ENCODE results near the gene NCKAP5L. TPM values are rescaled to one million over a fixed set of nuclear protein-coding genes. Genes with fewer than 3 reads are reported as not detected.
A peak's percentile ranks its signal among the peaks of the same experiment; 100 is the strongest.
"Not testable (repeated sequence)": the region's sequence is repeated elsewhere in the genome, so short reads cannot be mapped to it uniquely, and the experiment has no call there.

The NCKAP5L gene
- total RNA-seq, 1 donor from 2014 or later: 3.8 TPM

GRCh38 chr12:49855890-49856289, 27.7 kb upstream of the NCKAP5L start:
- H3K4me3 Mint-ChIP-seq; DNase-seq (ENCODE audit: low spot score); intact Hi-C loops (cut with micrococcal nuclease); H3K36me3 Mint-ChIP-seq (ENCODE audit: low read depth); H3K27ac Mint-ChIP-seq; H3K9me3 Mint-ChIP-seq; H3K4me1 Mint-ChIP-seq (ENCODE audit: low read depth): not testable (repeated sequence)
- H3K27me3 Mint-ChIP-seq (ENCODE audit: insufficient read depth): peaks cover 14% of the 10 kb centered on the region

DNA sequence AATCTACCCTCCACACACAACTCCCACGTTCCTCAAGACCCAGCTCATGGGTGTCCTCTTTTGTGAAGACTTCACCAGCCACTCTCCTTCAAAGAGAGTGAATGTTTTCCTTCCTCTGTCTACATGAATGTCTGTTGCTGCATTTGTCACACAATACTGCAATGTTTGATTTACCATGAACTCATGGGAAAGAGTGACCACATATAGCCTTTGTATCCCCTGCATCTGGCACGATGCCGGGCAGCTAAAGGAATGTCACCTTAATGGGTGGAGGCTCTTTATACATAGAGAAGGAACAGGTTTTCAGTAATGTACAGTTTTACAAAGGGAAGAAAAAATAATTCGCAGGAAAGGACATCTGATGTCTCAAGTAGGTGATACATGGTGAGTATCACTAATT, 26.8 kb upstream of the NCKAP5L start:
- peaks cover 6% of the 10 kb centered on the region for H3K4me1 Mint-ChIP-seq (ENCODE audit: low read depth)
- H3K4me3 Mint-ChIP-seq: no peak overlapping the region
- intact Hi-C loops (cut with micrococcal nuclease): no loop called here
- DNase-seq (ENCODE audit: low spot score): no peak
- H3K9me3 Mint-ChIP-seq: no peaks in the 10 kb centered on the region
- H3K27ac Mint-ChIP-seq: no peak overlapping the region
- H3K27me3 Mint-ChIP-seq (ENCODE audit: insufficient read depth): peaks cover 14% of the 10 kb centered on the region
- no peaks in the 10 kb centered on the region for H3K36me3 Mint-ChIP-seq (ENCODE audit: low read depth)

DNA sequence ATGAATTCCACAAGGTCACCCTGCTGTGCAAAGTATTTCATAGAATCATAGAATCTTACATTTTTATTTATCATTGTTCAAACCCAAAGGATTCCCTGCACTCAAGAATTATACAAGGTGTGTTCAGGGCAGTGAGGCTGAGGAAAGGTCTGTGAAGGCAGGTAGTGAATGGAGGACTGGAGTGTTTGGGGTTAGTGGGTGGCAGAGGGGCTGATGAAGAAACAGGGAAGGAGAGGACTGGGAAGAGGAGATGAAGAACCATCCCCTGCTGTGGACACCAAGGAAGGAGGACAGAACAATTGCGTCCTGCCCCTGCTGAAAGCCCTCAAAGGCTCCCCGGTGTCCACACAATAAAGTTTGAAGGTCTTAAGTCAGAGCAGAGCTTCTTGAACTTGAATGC, 25.5 kb upstream of the NCKAP5L start:
- intact Hi-C loops (cut with micrococcal nuclease): no loop called here
- Mint-ChIP-seq H3K36me3 (ENCODE audit: low read depth) (no peaks in the 10 kb centered on the region), H3K4me3 (no peak overlapping the region), H3K4me1 (ENCODE audit: low read depth) (peaks cover 6% of the 10 kb centered on the region), H3K27me3 (ENCODE audit: insufficient read depth) (peaks cover 22% of the 10 kb centered on the region), H3K27ac (no peak overlapping the region), H3K9me3 (no peaks in the 10 kb centered on the region)
- no peak for DNase-seq (ENCODE audit: low spot score)

DNA sequence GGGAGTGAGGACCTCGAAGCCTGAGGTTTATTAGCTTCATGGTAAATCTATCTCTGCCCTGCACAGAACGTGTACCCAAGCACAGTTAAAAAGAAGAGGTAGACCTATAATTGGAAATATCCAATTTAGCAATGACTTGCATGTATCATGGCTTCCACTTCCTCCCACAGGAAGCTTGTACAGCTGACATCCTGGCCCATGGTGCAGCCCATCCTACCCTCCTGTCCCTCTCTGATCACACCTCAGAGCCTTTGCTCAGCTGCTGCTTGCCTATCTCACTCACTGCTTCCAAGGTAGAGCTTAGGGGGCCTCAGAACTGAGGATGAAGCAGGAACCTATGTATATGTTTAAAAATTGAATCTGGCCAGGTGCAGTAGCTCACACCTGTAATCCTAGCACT, 18.9 kb upstream of the NCKAP5L start:
- Mint-ChIP-seq H3K36me3 (ENCODE audit: low read depth) (no peaks in the 10 kb centered on the region), H3K9me3 (peaks cover 8% of the 10 kb centered on the region), H3K4me1 (ENCODE audit: low read depth) (peaks cover 27% of the 10 kb centered on the region), H3K27ac (no peak overlapping the region), H3K4me3 (no peak overlapping the region), H3K27me3 (ENCODE audit: insufficient read depth) (peaks cover 12% of the 10 kb centered on the region)
- intact Hi-C loops (cut with micrococcal nuclease): no loop called here
- DNase-seq (ENCODE audit: low spot score): no peak

DNA sequence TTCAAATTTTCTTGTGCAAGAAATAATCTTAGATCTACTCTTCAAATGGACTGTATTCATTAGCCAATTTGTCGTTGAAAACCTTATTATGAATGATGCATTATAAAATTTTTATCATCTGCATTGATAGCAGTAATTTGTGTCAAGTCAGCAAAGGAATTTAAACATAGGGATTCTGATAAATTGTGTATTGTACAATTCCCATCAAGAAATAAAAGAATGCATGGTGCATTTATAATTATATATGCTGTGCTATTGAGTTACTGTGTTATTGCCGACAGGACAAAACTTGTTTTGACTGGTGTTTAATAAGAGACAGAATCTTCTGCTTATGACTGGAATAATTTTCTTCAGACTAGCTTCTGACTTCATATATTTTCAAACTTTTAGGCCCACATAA, 17.8 kb upstream of the NCKAP5L start:
- Mint-ChIP-seq H3K27me3 (ENCODE audit: insufficient read depth) (peaks cover 10% of the 10 kb centered on the region), H3K4me3 (no peak overlapping the region), H3K4me1 (ENCODE audit: low read depth) (peaks cover 34% of the 10 kb centered on the region), H3K27ac (no peak overlapping the region), H3K36me3 (ENCODE audit: low read depth) (no peaks in the 10 kb centered on the region), H3K9me3 (peaks cover 8% of the 10 kb centered on the region)
- intact Hi-C loops (cut with micrococcal nuclease): no loop called here
- no peak for DNase-seq (ENCODE audit: low spot score)

DNA sequence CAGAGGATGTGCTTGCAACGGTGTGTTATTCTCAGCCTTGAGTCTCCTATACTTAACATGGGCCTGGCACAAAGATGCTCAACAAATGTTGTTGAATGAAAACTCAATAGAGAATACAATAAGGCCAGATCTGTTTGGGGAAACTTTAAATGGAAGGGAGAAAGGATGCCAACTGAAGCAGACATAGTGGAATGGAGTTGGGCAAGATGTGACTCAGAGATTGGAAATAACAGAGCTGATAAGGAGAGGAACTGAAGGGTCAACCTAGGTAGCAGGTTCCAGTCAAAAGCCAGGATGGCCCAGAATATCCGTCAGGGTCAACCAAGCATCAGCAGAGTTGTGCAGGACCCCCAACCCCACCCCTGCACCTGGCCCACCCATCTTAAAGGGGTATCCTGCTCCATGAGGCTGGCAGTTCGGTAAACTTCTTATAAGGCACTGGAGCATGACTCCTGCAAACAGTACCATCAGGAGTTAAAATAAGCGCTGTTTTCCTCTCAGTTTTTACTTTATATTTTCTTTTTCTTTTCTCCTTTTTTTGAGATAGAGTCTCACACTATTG, 15.7 kb upstream of the NCKAP5L start:
- peak overlapping the region; percentile 91 for H3K4me3 Mint-ChIP-seq
- intact Hi-C loops (cut with micrococcal nuclease): loop anchor here (1.0 to 5.0 kb wide), 5 partner anchors 103 to 277 kb away; partner anchors contain the start of genes MCRS1, PRPF40B, RACGAP1 and TMBIM6
- DNase-seq (ENCODE audit: low spot score): no peak

GRCh38 chr12:49843411-49843810, 15.2 kb upstream of the NCKAP5L start:
- no peak for DNase-seq (ENCODE audit: low spot score)
- Mint-ChIP-seq H3K4me1 (ENCODE audit: low read depth) (peaks cover 29% of the 10 kb centered on the region), H3K27ac (peak overlapping the region; percentile 84), H3K27me3 (ENCODE audit: insufficient read depth) (peaks cover 1% of the 10 kb centered on the region), H3K9me3 (peaks cover 8% of the 10 kb centered on the region), H3K36me3 (ENCODE audit: low read depth) (no peaks in the 10 kb centered on the region), H3K4me3 (peak overlapping the region; percentile 91)
- intact Hi-C loops (cut with micrococcal nuclease): loop anchor here (1.0 to 5.0 kb wide), 5 partner anchors 102 to 276 kb away; partner anchors contain the start of genes MCRS1, PRPF40B, RACGAP1 and TMBIM6

More for the DNA sequence above, 15.7 kb upstream of the NCKAP5L start:
- Mint-ChIP-seq H3K9me3 (peaks cover 8% of the 10 kb centered on the region), H3K36me3 (ENCODE audit: low read depth) (no peaks in the 10 kb centered on the region), H3K27ac (no peak overlapping the region), H3K27me3 (ENCODE audit: insufficient read depth) (peaks cover 4% of the 10 kb centered on the region), H3K4me1 (ENCODE audit: low read depth) (peaks cover 29% of the 10 kb centered on the region)

DNA sequence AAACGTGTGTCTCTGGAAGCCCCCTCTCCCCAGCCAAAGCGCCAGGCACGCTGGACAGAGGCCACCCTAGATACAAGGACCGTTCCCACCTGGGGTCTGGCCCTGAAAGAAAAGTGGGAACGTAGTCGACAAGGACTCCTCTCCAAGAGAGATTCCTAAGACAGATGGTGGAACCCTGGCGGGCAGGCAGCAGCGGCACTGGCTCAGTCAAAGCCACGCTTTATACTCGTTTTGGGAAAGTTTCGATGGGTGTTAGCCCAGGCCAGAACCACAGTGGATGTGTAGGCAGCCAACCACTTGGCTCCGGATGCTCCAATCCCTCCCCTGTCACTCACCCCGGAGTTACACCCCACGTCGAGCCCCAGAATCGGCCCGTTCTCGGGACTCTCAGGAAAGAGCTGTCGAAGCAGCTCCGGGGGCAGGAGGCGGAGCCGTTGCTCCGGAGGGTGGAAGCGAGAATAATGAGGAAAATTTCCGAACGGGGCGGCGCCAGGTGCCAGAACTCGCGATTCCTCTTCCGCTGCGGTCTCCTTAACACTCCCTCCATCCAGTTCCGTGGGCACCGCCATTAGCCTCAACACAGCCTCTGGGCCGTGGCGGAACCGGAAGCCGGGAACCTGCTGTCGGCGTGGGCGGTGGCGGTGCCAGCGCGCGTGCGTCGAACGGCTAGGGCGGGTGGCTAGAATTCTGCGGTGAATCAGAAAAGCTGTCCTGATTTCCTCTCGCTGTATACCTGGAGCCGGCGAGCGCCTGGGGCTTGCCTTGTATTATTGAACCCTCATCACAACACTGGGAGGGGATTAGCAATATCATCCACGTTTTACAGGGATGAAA, 14.5 kb upstream of the NCKAP5L start, which contains the start of gene BCDIN3D:
Gene BCDIN3D, minus strand, starts transcription at position 588 of the 834 bp plus-strand sequence. Its CDS starts 19 bp downstream, at position 569.
- peak within 1 kb of the TSS; percentile 91 for H3K4me3 Mint-ChIP-seq
- DNase-seq (ENCODE audit: low spot score): peak; percentile 91
- H3K4me1 Mint-ChIP-seq (ENCODE audit: low read depth): peaks cover 29% of the 10 kb centered on the region
- H3K9me3 Mint-ChIP-seq: peaks cover 8% of the 10 kb centered on the region
- intact Hi-C loops (cut with micrococcal nuclease): loop anchor here (1.0 to 5.0 kb wide), 6 partner anchors 14 to 275 kb away; partner anchors contain the start of genes MCRS1, NCKAP5L, PRPF40B and RACGAP1
- peak within 1 kb of the TSS; percentile 84 for H3K27ac Mint-ChIP-seq
- no peaks in the 10 kb centered on the region for H3K36me3 Mint-ChIP-seq (ENCODE audit: low read depth)
- peaks cover 1% of the 10 kb centered on the region for H3K27me3 Mint-ChIP-seq (ENCODE audit: insufficient read depth)

DNA sequence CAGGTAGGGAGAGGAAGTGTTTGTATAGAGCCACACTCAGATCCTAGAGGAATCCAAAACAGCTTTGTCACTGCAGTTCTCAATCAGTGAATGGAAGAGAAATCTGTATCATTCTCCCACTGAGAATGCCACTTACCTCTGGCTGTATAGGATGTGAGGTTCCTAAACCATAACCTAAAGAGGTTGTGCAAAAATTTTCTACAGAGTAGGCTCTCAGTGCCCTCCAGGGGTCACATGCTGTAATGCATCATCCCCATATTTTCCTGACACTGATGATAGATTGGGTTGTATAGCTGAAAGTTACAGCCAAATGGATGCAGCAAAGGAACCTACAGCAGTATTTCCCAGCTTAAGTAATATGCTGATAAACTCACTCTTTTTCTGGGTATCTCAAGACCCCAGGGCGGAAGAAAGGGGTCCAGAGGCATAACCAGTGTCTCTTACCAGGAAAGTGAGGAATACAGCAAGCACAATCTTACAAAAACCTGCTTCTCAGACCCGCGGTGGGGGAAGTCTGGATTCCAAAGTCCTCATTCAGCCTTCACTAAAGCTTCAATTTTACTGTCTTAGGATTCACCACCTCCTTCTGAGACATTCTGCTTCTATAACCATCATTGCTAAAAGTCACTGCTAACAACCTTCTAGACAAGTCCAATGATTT, 10.9 kb upstream of the NCKAP5L start:
- Mint-ChIP-seq H3K36me3 (ENCODE audit: low read depth) (no peaks in the 10 kb centered on the region), H3K9me3 (no peaks in the 10 kb centered on the region), H3K4me3 (no peak overlapping the region), H3K27ac (no peak overlapping the region), H3K27me3 (ENCODE audit: insufficient read depth) (no peaks in the 10 kb centered on the region), H3K4me1 (ENCODE audit: low read depth) (peaks cover 19% of the 10 kb centered on the region)
- intact Hi-C loops (cut with micrococcal nuclease): loop anchor here (1.0 kb wide), 2 partner anchors 63 to 76 kb away; no protein-coding TSS in a partner anchor
- peak; percentile 31 for DNase-seq (ENCODE audit: low spot score)

DNA sequence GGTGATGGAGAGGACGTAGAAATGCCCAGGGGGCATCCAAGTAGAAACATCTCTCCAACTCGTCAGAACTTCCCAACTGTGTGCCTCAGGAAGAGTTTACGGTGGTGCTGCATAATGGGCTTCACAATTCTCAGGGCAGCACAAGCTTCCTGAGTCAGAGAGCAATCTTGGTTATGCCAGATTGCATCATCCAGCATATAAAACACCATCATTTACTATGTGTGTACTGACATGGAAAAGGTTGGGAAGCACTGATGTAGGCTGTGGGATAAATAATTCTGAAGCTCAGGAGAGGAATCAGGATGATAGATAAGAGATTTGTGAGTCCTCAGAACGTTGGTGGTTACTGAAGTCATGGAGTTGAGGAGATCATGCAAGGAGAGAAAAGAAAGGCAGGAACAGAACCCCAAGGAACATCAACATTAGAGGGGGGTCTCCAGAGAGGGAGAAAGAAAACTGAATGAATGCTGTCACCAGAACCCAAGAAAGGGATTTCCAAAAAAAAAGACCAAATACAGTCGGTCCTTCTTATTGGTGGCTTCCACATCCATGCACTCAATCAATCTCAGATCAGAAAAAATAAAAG, 4.7 kb upstream of the NCKAP5L start:
- Mint-ChIP-seq H3K27me3 (ENCODE audit: insufficient read depth) (peaks cover 20% of the 10 kb centered on the region), H3K9me3 (no peaks in the 10 kb centered on the region), H3K27ac (no peak overlapping the region), H3K4me1 (ENCODE audit: low read depth) (peaks cover 13% of the 10 kb centered on the region), H3K36me3 (ENCODE audit: low read depth) (no peaks in the 10 kb centered on the region), H3K4me3 (no peak overlapping the region)
- DNase-seq (ENCODE audit: low spot score): no peak
- intact Hi-C loops (cut with micrococcal nuclease): no loop called here

DNA sequence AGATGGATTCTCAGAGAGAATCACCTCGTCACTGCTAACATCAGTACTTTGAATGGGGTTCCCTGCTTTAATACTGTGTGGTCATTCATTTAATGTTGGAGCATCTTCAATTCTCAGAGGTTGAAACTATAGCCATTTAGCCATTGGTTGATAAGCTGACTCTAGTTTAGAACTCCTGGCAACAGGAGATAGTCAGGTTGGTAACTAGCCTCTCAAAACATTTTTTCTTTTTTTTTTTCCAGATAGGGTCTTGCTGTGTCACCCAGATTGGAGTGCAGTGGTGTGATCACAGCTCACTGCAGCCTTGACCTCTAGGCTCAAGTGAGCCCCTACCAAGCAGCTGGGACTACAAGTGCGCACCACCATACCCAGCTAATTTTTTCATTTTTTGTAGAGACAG, 3.5 kb upstream of the NCKAP5L start:
- no peaks in the 10 kb centered on the region for H3K36me3 Mint-ChIP-seq (ENCODE audit: low read depth)
- H3K9me3 Mint-ChIP-seq: no peaks in the 10 kb centered on the region
- no peak for DNase-seq (ENCODE audit: low spot score)
- H3K27me3 Mint-ChIP-seq (ENCODE audit: insufficient read depth): peaks cover 24% of the 10 kb centered on the region
- H3K4me1 Mint-ChIP-seq (ENCODE audit: low read depth): peaks cover 21% of the 10 kb centered on the region
- no peak overlapping the region for H3K27ac Mint-ChIP-seq
- intact Hi-C loops (cut with micrococcal nuclease): no loop called here
- H3K4me3 Mint-ChIP-seq: no peak overlapping the region

GRCh38 chr12:49827401-49828099, 663 bp downstream of the NCKAP5L start:
- Mint-ChIP-seq H3K36me3 (ENCODE audit: low read depth) (no peaks in the 10 kb centered on the region), H3K27me3 (ENCODE audit: insufficient read depth) (peaks cover 20% of the 10 kb centered on the region), H3K4me3 (peak overlapping the region; percentile 96), H3K4me1 (ENCODE audit: low read depth) (peaks cover 28% of the 10 kb centered on the region), H3K9me3 (no peaks in the 10 kb centered on the region), H3K27ac (no peak overlapping the region)
- no peak for DNase-seq (ENCODE audit: low spot score)
- intact Hi-C loops (cut with micrococcal nuclease): loop anchor here (1.0 to 2.0 kb wide), 5 partner anchors 15 to 639 kb away; partner anchors contain the start of genes PRPF40B, TMBIM6 and TUBA1A
